GM20431 (cell line): ENCODE data around the gene FH.

Source experiments
- in situ Hi-C: fragments of 300-500 bp; cut with MseI, MboI; formaldehyde crosslinking; loops from one replicate; pipeline ENCODE4 v1.15.0; 2020; ENCODE audit warnings: low sequenced_read_pairs; ENCODE audit not compliant: unreplicated experiment

FH gene

DNA sequence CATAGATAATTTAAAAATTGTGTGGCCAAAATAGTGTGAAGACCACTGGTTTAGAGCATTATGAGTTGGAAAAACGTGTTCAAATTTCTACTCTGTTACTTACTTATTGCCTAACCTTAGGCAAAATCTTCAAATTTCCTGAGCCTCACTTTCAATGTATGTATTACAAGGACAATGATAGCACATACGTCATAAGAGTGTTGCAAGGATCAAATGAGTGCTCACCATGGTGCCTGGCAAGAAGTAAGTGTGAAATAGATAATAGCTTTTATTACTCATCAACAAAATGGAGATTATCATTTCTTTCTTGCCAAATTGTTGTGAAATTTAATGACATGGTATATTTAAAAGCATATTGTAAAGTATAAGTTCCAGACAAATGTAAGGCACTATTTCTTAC, 57.2 kb downstream of the FH start:
- in situ Hi-C loops, result no loop called here

DNA sequence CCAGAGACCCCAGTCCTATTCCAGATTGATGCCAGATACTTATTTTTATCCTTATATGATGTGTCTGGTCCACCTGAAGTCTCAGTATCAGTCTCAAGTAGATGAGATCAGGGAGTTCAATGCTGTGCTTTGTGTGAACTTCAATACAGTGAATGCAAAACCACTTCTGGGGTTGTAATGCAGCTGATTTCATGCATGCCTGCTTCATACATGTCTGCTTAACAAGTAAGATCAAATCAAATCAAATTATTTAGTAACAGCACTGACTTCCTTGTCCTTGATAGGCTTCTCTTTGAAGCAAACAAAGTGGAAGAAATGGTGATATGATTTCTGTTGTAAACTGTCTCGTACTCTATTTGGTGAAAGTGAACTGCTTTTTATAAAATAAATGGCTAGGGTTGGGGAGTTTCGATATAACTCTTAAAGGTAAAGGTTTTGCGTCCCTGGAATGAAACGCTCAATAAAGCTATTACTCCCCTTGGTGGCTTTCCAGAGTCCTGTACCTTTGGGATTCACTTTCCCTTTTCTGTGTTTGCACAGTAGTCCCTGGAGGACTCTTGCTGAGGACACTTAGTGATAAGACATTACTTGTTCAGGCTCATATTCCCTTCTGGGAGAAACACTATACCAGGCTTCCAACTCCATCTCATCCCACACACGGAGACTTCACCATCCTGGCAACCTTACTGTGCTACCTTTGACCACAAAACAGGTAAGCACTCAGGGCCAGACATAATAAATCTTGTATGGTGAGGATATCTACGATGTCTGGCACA, 59.3 kb downstream of the FH start:
- in situ Hi-C loops, result no loop called here

DNA sequence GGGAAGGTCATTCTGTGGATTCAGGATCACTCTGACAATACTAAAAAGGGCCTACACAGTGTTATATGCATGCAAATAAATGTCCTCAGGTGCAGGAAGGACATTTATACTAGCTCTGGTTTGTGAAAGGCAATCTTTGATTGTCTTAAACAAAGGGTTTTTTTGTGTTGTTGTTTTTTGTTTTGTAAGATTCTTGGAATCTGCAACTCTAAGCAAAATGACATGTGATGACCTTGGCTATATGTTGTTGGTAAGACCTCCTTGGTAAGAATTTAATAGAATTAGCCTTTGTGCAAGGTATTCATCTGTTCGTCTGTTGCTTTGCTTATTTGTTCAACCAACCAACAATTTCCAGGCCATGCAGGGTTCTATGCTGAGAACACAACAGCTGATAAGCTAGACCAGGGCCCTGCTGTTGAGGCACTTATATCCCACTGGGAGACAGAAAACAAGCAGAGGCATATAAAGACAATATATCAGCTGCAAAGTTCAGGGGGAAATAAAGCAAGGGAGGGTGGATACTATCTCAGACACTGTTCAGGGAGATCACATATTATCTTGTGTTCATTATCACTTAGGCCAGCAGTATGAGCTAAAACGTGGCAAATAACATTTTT, 60.3 kb downstream of the FH start:
- in situ Hi-C loops, result no loop called here

DNA sequence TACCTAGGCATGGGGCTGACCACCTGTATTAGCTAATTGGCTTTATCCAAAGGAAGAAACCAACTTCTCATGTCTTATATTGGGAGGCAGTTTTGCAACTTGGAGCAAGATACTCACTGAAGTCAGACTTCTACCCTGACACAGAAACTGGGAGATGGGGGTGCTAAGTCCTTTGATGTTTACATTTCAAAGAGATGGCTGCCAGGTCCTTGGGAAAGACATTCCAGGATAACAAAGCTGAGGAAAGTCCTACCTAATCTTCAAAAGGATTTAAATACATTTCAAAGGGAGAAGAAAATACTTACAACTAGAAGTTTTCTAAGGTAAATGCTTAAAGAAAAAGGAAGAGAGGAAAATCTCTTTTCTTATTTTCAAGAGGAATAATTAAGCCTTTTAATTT, 62.1 kb downstream of the FH start:
- in situ Hi-C loops, result no loop called here

DNA sequence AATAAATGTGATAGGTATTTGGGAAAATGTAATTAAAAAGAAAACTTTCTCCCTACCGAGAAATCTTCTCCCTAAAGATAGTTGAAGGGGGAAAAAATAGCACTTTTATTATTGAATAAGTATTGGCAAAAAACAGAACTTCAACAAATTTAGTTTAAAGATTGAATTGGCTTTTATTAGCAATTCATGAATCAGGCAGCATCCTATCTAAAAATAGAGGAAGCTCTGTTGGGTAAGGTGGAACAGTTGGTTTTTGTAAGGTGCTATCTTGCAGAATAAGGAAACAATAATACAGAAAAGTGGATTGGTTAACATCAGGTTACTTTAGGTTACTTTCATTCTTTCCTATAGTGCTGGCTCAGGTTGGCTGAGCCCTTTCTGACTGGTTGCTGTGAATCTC, 62.8 kb downstream of the FH start:
- in situ Hi-C loops, result no loop called here

DNA sequence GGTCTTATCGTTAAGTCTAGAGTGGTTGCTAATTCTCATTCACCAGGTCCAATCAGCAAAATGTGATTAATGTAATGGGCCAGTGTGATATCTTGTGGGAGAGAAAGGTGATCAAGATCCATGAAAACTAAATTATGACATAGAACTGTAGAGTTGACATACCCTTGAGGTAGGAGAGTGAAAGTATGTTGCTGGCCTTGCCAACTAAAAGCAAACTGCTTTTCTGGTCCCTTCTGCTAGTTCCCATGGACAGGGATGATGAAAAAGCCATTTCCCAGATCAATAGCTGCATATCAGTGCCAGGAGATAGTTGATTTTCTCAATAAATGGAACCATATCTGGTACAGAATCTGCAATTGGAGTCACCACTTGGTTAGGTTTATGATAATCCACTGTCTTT, 65.8 kb downstream of the FH start:
- in situ Hi-C loops, result no loop called here

DNA sequence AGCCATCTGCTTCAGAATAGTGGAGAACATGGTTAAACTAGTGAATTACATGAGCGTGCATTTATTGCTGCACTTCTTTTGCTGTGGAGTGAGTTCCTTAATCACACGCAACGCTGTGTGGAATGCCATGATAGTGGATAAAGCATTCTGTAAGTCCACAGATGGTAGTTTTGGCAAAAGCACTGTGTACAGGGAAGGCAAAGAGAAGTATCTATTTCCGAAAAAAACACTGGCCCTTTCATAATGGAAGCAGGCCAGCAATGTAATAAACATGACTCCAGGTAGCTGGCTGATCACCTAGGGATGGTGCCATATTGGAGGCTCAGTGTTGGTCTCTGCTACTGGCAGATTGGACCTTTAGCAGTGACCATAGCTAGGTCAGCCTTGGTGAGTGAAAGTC, 67.6 kb downstream of the FH start:
- in situ Hi-C loops, result no loop called here
